ENCODE results near the gene MBD6. TPM values are rescaled to one million over a fixed set of nuclear protein-coding genes. Genes with fewer than 3 reads are reported as not detected.
A peak's percentile ranks its signal among the peaks of the same experiment; 100 is the strongest.
"Not testable (repeated sequence)": the region's sequence is repeated elsewhere in the genome, so short reads cannot be mapped to it uniquely, and the experiment has no call there.

MBD6 gene
- polyA plus RNA-seq, 2 donors: 14.7 to 35.0 TPM

DNA sequence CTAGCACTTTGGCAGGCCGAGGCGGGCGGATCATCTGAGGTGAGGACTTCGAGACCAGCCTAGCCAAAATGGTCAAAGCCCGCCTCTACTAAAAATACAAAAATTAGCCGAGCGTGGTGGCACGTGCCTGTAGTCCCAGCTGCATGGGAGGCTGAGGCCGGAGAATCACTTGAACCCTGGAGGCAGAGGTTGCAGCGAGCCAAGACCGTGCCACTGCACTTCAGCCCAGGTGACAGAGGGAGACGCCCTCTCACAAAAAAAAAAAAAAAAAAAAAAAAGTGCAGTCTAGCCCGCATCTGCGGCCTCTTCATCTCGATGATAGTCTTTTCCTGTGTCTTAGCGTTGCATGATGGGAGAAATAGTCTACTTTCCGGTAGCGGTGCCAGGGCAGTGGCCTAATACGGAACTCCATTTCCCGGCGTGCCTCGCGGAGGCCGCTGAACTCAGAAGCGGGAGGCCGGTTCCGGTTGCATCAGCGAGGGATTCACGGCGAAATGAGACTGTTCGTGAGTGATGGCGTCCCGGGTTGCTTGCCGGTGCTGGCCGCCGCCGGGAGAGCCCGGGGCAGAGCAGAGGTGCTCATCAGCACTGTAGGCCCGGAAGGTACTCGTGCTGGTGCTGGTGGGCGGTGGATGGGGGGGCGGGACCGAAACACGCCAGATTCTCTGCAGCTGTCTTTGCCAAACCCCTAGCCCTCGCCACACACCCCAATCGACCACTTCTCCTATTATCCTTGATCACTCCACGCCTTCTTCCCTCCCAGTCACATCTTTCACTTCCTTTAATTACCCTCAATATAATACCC is 34.8 kb upstream of the MBD6 start, which contains the start of gene MARS1:
TSS of gene MARS1 (plus strand) at position 472 of the 805 bp plus-strand sequence. CDS start at position 495, 23 bp downstream.
- peak within 1 kb of the TSS; percentile 54 to 72 for H3K27ac ChIP-seq (ENCODE audit: low read depth in 2 of 2, low read length in 1 of 2)
- WGBS, 2 donors: 5 to 7% methylated on average over 46 to 47 of the region's 47 CpGs

GRCh38 chr12:57488402-57489156 is 34.0 kb upstream of the MBD6 start:
- 27 to 30% methylated on average over 11 of the region's 11 CpGs for WGBS, 2 donors
- peak overlapping the region; percentile 72 to 91 for H3K4me3 ChIP-seq (ENCODE audit: low read depth in 1 of 2, low read length in 2 of 2)
- H3K36me3 ChIP-seq (ENCODE audit: control insufficient read depth in 2 of 2, insufficient read depth in 2 of 2, low read length in 1 of 2): peaks cover 5 to 10% of the 10 kb centered on the region in 2 donors
- peak overlapping the region; percentile 54 to 72 for H3K27ac ChIP-seq (ENCODE audit: low read depth in 2 of 2, low read length in 1 of 2)
- H3K9me3 ChIP-seq (ENCODE audit: control insufficient read depth in 2 of 2, insufficient read depth in 1 of 2, low read depth in 1 of 2, low read length in 1 of 2): no peaks in the 10 kb centered on the region
- H3K27me3 ChIP-seq (ENCODE audit: control insufficient read depth in 1 of 2, insufficient read depth in 2 of 2, low read length in 2 of 2): no peaks in the 10 kb centered on the region
- H3K4me1 ChIP-seq (ENCODE audit: control insufficient read depth in 2 of 2, insufficient read depth in 2 of 2, low read length in 1 of 2): peaks cover 6 to 8% of the 10 kb centered on the region in 2 donors

More for the DNA sequence above, 34.8 kb upstream of the MBD6 start, which contains the start of gene MARS1:
- Histone ChIP-seq H3K27me3 (ENCODE audit: control insufficient read depth in 1 of 2, insufficient read depth in 2 of 2, low read length in 2 of 2) (no peaks in the 10 kb centered on the region), H3K9me3 (ENCODE audit: control insufficient read depth in 2 of 2, insufficient read depth in 1 of 2, low read depth in 1 of 2, low read length in 1 of 2) (no peaks in the 10 kb centered on the region), H3K4me3 (ENCODE audit: low read depth in 1 of 2, low read length in 2 of 2) (peak within 1 kb of the TSS; percentile 72 to 91), H3K4me1 (ENCODE audit: control insufficient read depth in 2 of 2, insufficient read depth in 2 of 2, low read length in 1 of 2) (peaks cover 6 to 8% of the 10 kb centered on the region in 2 donors), H3K36me3 (ENCODE audit: control insufficient read depth in 2 of 2, insufficient read depth in 2 of 2, low read length in 1 of 2) (peaks cover 5 to 10% of the 10 kb centered on the region in 2 donors)

GRCh38 chr12:57489157-57489641 is 33.4 kb upstream of the MBD6 start:
- Histone ChIP-seq H3K27me3 (ENCODE audit: control insufficient read depth in 1 of 2, insufficient read depth in 2 of 2, low read length in 2 of 2) (no peaks in the 10 kb centered on the region), H3K9me3 (ENCODE audit: control insufficient read depth in 2 of 2, insufficient read depth in 1 of 2, low read depth in 1 of 2, low read length in 1 of 2) (no peaks in the 10 kb centered on the region), H3K36me3 (ENCODE audit: control insufficient read depth in 2 of 2, insufficient read depth in 2 of 2, low read length in 1 of 2) (peaks cover 5 to 10% of the 10 kb centered on the region in 2 donors), H3K27ac (ENCODE audit: low read depth in 2 of 2, low read length in 1 of 2) (no peak overlapping the region), H3K4me3 (ENCODE audit: low read depth in 1 of 2, low read length in 2 of 2) (peak overlapping the region in 1 of 2 donors; percentile 72), H3K4me1 (ENCODE audit: control insufficient read depth in 2 of 2, insufficient read depth in 2 of 2, low read length in 1 of 2) (peaks cover 6 to 8% of the 10 kb centered on the region in 2 donors)
- WGBS, 2 donors: 82 to 83% methylated on average over 5 of the region's 5 CpGs

- peaks cover 5 to 13% of the 10 kb centered on the region in 2 donors for H3K36me3 ChIP-seq (ENCODE audit: control insufficient read depth in 2 of 2, insufficient read depth in 2 of 2, low read length in 1 of 2)
- H3K27ac ChIP-seq (ENCODE audit: low read depth in 2 of 2, low read length in 1 of 2): no peak overlapping the region
- 94 to 100% methylated on average over 4 of the region's 4 CpGs for WGBS, 2 donors
- no peak overlapping the region for H3K4me3 ChIP-seq (ENCODE audit: low read depth in 1 of 2, low read length in 2 of 2)
- no peaks in the 10 kb centered on the region for H3K9me3 ChIP-seq (ENCODE audit: control insufficient read depth in 2 of 2, insufficient read depth in 1 of 2, low read depth in 1 of 2, low read length in 1 of 2)
- H3K27me3 ChIP-seq (ENCODE audit: control insufficient read depth in 1 of 2, insufficient read depth in 2 of 2, low read length in 2 of 2): no peaks in the 10 kb centered on the region
- peaks cover 6 to 8% of the 10 kb centered on the region in 2 donors for H3K4me1 ChIP-seq (ENCODE audit: control insufficient read depth in 2 of 2, insufficient read depth in 2 of 2, low read length in 1 of 2)
These were observed 32.5 kb upstream of the MBD6 start for GRCh38 chr12:57490126-57490525.

GRCh38 chr12:57491393-57492280 is 31.0 kb upstream of the MBD6 start:
- WGBS, 2 donors: 90% methylated on average over 15 of the region's 15 CpGs
- Histone ChIP-seq H3K4me1 (ENCODE audit: control insufficient read depth in 2 of 2, insufficient read depth in 2 of 2, low read length in 1 of 2) (peaks cover 6 to 8% of the 10 kb centered on the region in 2 donors), H3K27me3 (ENCODE audit: control insufficient read depth in 1 of 2, insufficient read depth in 2 of 2, low read length in 2 of 2) (no peaks in the 10 kb centered on the region), H3K9me3 (ENCODE audit: control insufficient read depth in 2 of 2, insufficient read depth in 1 of 2, low read depth in 1 of 2, low read length in 1 of 2) (no peaks in the 10 kb centered on the region), H3K36me3 (ENCODE audit: control insufficient read depth in 2 of 2, insufficient read depth in 2 of 2, low read length in 1 of 2) (peaks cover 5 to 13% of the 10 kb centered on the region in 2 donors), H3K27ac (ENCODE audit: low read depth in 2 of 2, low read length in 1 of 2) (no peak overlapping the region), H3K4me3 (ENCODE audit: low read depth in 1 of 2, low read length in 2 of 2) (no peak overlapping the region)

- H3K4me1 ChIP-seq (ENCODE audit: control insufficient read depth in 2 of 2, insufficient read depth in 2 of 2, low read length in 1 of 2); H3K4me3 ChIP-seq (ENCODE audit: low read depth in 1 of 2, low read length in 2 of 2); H3K27me3 ChIP-seq (ENCODE audit: control insufficient read depth in 1 of 2, insufficient read depth in 2 of 2, low read length in 2 of 2); H3K9me3 ChIP-seq (ENCODE audit: control insufficient read depth in 2 of 2, insufficient read depth in 1 of 2, low read depth in 1 of 2, low read length in 1 of 2); H3K27ac ChIP-seq (ENCODE audit: low read depth in 2 of 2, low read length in 1 of 2): not testable (repeated sequence)
- WGBS, 2 donors: 95% methylated on average over 38 to 45 of the region's 48 CpGs
- peaks cover 15 to 19% of the 10 kb centered on the region in 2 donors for H3K36me3 ChIP-seq (ENCODE audit: control insufficient read depth in 2 of 2, insufficient read depth in 2 of 2, low read length in 1 of 2)
These were observed 27.4 kb upstream of the MBD6 start for GRCh38 chr12:57495051-57495701.

DNA sequence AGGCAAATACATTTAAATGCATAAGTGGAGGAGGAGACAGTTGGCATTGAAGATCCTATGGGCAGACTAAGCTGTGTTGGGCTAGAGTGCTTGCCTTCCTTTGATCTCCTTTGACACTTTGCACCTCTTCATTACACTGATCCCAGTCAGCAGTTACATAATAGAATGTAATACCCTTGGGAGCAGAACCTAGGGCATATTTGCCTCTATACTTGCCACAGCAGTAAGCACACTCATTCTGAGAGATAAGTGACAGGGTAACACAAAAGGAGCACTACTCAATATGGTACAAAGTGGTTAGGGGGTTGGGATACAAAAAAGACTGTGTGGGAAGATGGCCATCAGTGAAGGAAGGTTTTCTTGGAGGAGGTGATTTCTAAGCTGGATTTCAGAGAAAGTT is 25.8 kb upstream of the MBD6 start:
- no peak overlapping the region for H3K27ac ChIP-seq (ENCODE audit: low read depth in 2 of 2, low read length in 1 of 2)
- H3K9me3 ChIP-seq (ENCODE audit: control insufficient read depth in 2 of 2, insufficient read depth in 1 of 2, low read depth in 1 of 2, low read length in 1 of 2): no peaks in the 10 kb centered on the region
- peaks cover 15 to 24% of the 10 kb centered on the region in 2 donors for H3K36me3 ChIP-seq (ENCODE audit: control insufficient read depth in 2 of 2, insufficient read depth in 2 of 2, low read length in 1 of 2)
- no peak overlapping the region for H3K4me3 ChIP-seq (ENCODE audit: low read depth in 1 of 2, low read length in 2 of 2)
- no peaks in the 10 kb centered on the region for H3K27me3 ChIP-seq (ENCODE audit: control insufficient read depth in 1 of 2, insufficient read depth in 2 of 2, low read length in 2 of 2)
- H3K4me1 ChIP-seq (ENCODE audit: control insufficient read depth in 2 of 2, insufficient read depth in 2 of 2, low read length in 1 of 2): no peaks in the 10 kb centered on the region

DNA sequence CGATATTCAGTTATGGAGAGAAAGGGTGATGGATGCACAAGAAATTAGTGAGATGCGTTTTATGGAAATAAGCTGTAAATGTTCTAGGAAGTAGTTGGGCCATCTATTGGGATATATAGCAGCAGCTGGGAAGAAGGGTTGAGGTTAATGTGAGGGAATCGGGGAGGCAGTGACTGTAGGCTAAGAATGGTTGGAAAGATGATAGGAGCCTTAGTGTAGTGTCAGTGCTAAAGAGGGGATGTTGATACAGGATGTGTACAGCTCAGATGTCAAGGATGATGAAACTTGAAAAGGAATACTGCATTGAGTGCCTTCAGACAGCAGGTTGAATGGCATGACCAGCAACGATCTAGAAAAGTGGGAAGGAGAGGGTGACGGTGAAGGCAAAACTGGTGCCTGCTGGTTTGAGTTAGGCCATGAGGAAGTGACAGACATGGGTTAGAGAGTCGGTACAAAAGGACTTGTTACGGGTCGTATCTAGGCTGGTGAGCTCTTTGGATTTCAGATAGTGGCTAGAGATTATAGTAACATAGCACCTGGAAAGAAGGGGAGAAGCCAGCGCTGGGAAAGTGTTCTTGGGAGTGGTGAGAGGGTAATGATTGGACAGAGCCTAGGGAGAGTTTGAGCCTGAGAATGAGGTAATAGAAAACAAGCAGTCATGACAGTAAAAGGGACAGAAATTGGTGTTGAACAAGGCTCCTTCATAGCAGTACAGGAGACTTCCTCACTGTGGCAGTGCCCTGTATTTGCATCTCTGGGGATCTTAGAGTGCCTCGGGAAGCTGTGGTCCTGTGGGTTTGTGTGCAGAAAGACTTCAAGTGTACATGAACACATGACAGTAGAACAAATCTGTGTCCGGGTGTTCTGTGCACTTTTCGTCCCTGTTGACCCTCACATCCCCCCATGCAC is 25.1 kb upstream of the MBD6 start:
- Histone ChIP-seq H3K4me3 (ENCODE audit: low read depth in 1 of 2, low read length in 2 of 2) (no peak overlapping the region), H3K27ac (ENCODE audit: low read depth in 2 of 2, low read length in 1 of 2) (no peak overlapping the region), H3K27me3 (ENCODE audit: control insufficient read depth in 1 of 2, insufficient read depth in 2 of 2, low read length in 2 of 2) (no peaks in the 10 kb centered on the region), H3K4me1 (ENCODE audit: control insufficient read depth in 2 of 2, insufficient read depth in 2 of 2, low read length in 1 of 2) (no peaks in the 10 kb centered on the region), H3K36me3 (ENCODE audit: control insufficient read depth in 2 of 2, insufficient read depth in 2 of 2, low read length in 1 of 2) (peaks cover 18 to 24% of the 10 kb centered on the region in 2 donors), H3K9me3 (ENCODE audit: control insufficient read depth in 2 of 2, insufficient read depth in 1 of 2, low read depth in 1 of 2, low read length in 1 of 2) (no peaks in the 10 kb centered on the region)
- 92 to 94% methylated on average over 12 of the region's 12 CpGs for WGBS, 2 donors
